Skeletal muscle cell (primary cell): ENCODE data around the gene YIPF5.

ENCODE experiments used
- DNase-seq: peaks from one replicate; pipeline ENCODE4 v3.0.0-alpha.2; 2010; ENCODE audit warnings: low read depth
- H3K4me3 ChIP-seq: 2 replicates; pipeline ENCODE4 v1.5.1; 2011; ENCODE audit warnings: low read depth, mild to moderate bottlenecking, control low read depth, low read length, moderate library complexity

The YIPF5 gene

DNA sequence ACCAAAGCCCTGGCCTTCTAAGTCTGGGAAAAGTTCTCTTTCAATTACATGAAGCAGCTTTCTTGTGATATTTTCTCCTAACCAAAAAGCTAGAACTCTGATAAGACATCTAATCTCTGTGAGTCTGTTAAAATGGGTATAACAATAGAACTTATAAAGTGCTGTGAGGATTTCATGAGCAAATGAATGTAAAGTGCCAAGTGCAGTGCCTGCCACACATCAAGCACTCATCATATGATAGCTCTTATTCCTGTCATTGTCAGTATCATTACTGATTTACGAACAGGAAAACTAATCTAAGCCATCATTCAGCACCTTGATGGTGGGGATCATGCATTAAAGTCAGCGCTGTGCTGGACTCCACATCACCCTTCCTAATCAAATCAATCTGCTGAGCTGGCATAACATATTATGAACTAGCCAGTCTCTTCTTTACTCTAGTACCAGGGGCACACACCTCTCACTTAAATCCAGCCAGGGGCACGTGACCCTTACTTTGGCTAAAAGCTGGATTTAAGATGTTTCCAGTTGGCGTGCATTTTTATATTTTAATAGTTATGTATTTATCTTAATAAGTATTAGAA, 37.3 kb downstream of the YIPF5 start:
- no peak for DNase-seq
- H3K4me3 ChIP-seq: no peak overlapping the region

DNA sequence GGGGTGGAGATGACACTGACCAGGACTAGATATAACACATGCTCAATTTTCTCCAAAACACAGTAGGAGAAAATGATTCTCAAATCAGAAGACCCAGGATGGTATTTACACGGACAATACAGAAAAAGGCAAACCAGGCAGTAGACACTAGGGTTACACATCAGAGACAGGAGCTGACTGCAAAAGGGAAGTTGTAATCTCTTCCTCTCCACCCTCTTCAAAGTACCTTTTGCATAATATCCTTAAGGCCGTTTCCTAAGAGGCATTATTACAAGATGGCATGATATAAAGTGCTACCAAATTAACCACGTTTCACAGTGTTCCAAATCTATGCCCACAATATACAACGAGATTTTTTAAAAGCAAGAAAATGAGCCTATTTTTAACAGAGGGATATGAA, 39.2 kb downstream of the YIPF5 start:
- no peak overlapping the region for H3K4me3 ChIP-seq
- no peak for DNase-seq

DNA sequence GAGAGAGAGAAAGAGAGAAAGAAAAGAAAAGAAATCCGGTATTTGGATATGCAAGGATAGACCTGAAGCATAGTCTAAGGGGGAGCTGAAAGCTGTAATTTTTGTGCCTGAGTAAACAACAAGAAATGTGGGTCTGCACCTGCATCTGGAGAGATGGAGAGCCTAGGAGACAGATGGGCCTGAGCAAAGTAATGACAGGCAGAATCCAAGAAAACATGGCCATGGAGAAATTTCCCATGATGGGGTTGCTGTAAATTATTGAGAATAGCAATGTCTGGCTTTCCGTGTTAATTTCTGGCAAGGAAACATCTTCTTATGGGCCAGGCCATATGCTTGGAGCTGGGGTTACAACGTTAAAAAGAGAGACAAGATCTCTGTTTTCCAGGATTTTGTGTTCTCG, 40.2 kb downstream of the YIPF5 start:
- no peak overlapping the region for H3K4me3 ChIP-seq
- DNase-seq: no peak

DNA sequence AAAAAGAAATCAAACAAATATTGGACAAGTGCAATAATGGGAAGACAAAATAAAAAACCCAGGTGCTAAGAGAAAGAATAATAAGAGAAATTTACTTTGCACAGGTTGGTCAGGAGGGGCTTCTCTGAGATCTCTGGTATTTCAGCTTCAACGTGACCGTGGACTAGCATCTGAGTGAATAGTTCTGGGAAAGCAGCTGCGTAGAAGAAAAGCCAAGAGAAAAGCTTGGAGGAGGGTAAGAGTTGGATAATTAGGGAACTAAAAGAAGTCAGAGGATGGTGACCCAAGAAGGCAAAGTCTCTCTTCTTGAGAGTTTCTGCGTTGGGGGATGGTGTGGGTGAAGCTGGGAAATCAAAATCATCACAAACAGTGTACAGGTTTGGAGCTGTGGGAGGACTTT, 41.6 kb downstream of the YIPF5 start:
- no peak overlapping the region for H3K4me3 ChIP-seq
- DNase-seq: no peak

DNA sequence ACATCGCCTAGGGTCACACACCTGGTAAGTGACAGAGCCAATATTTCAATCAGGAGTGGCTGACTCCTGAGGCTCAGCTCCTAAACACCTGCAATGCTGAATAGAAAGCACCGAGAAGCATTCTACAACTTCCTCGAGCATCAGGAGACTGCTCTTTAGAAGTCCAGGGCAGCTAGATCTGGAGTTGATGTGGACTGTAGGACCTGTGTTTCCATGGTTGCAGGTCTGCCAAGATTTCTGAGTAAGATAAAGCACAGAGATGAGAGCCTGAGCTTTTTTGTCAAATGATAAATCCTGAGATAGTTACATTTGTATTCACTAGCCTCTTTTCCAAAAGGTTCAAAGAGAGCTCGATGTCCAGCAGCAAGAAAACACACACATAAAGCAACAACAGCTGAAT, 43.8 kb downstream of the YIPF5 start:
- H3K4me3 ChIP-seq: no peak overlapping the region
- DNase-seq: no peak

DNA sequence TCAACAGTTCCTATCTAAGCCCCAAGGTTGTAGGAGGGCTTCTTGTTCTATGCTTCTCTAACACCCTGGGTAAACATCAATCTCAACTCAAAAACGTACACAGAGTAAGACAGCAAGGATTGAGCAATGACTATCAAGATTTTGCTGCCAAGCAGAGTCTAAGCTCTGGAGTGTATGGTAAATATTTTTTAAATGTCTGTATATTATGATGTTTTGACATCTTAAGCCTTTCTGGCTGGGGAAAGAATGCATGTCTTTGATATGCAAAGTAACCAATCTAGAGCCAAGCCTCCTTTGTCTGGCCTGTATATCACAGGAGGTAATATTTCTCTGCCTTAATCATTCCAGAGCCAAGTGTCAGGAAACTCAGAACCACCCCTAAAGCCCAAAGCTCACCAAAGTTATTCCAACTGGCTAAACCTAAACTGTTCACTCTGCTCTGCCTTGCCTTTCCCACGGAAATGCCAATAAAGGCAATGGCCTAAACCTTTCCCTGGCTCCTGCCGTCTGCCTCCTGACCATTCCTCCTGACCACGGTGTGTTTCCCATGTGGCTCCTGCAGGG, 45.2 kb downstream of the YIPF5 start:
- DNase-seq: peak; percentile 34
- no peak overlapping the region for H3K4me3 ChIP-seq

DNA sequence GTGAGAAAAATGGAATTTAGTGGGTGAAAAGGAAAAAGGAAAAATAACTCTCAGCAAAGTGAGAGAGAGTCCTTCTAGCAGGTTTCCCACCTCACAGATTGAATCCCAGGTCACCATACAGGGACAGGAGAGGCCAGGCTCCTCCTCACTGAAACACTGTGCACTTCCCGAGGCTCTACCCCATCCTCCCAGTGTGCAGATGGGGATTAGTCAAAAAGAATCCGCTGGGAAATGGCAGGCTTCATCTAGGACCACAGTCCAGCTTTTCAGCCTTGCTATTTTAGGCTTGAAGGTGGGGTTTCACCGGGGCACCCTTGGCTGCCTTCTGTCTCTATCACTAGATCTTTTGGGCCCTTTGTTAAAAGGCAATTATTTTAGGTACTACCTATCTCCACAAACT, 47.8 kb downstream of the YIPF5 start:
- no peak overlapping the region for H3K4me3 ChIP-seq
- no peak for DNase-seq

DNA sequence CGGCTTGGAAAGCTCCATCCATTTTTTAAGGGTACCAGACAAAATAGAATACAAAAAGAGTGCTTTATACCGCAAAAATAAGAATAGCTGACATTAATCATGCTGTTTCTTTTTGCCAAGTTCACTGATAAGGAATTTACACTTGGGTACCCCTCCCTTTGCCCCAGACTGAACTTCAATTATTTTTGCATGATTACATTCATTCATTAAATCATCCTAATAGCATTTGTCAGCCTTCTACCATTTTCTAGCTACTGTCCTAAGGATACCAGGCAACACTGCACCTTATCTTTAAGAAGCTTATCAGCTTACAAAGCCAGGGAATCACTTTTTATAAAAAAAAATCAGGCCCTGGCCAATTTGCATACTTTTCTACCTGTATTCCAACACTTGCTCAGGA, 48.4 kb downstream of the YIPF5 start:
- DNase-seq: no peak
- H3K4me3 ChIP-seq: no peak overlapping the region

DNA sequence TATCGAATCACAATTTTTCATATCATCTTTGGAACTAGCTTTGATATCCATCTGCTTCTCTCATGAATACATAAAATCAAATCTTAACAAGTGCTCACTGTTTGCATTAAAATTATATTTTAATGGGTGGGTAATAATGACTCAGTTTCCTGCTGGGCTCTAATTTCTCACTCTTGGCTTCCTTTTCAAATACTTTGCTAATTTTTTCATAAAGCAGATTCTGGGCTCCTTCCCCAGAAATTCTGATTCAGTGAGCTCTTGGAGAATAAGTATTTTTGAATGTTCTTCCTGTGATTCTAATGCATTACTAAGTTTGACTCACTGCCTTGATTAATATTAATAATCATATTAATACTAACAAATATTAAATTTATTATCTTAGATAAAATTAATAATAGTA, 48.9 kb downstream of the YIPF5 start:
- H3K4me3 ChIP-seq: no peak overlapping the region
- no peak for DNase-seq

DNA sequence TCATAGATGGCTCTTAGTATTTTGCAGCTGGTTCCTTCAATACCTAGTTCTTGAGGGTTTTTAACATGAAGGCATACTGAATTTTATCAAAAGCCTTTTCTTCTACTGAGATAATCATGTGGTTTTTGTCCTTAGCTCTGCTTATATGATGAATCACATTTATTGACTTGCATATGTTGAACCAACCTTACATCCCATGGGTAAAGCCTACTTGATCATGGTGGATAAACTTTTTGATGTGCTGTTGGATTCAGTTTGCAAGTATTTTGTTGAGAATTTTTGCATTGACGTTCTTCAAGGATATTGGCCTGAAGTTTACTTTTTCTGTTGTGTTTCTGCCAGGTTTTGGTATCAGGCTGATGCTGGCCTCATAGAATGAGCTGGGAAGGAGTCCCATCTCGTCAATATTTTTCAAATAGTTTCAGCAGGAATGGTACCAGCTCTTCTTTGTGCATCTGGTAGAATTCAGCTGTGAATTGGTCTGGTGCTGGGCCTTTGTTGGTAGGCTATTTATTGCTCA, 49.7 kb downstream of the YIPF5 start:
- no peak for DNase-seq
- no peak overlapping the region for H3K4me3 ChIP-seq

DNA sequence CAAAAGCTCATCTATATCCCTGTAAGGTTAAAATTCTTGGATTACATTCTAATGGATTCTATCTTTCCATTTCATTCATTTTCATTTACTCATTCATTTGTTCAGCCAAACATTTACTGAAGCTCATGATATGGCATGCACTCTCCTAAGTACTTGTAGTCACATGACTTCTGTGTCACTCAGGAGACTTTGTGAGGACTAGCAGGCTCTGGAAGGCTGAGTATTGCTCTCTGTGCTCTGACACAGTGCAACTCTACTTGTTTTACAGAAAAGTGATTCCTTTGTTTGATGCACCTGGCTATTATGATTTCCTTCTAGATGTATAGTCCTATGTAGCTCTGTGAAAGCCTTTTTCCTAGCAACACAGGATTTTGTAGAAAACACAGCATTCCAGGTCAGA, 53.0 kb downstream of the YIPF5 start:
- no peak overlapping the region for H3K4me3 ChIP-seq
- no peak for DNase-seq

DNA sequence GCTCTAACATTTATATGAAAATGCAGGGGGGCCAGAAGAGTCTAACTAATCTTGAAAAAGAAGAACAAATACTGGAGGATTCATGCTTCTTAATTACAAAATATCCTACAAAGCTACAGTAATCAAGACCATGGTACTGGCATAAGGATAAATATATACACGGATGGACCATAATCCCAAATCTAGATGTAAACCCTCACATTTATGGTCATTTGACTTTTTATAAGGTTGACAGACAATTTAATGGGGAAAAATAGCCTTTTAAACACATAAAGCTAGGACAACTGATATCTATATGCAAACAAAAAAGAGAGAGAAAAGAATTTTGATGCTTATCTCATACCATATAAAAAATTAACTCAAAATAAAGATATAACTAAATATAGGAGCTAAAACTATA, 55.9 kb downstream of the YIPF5 start:
- no peak overlapping the region for H3K4me3 ChIP-seq
- DNase-seq: no peak
